ENCODE measurements around the gene GPR27. TPM values are rescaled to one million over a fixed set of nuclear protein-coding genes. Genes with fewer than 3 reads are reported as not detected.

The GPR27 gene
- total and polyA plus RNA-seq, 2 of the 8 experiments (the other 6 are each of a cell fraction or from before 2014, with no cell fraction given): 11.3 to 12.5 TPM

DNA sequence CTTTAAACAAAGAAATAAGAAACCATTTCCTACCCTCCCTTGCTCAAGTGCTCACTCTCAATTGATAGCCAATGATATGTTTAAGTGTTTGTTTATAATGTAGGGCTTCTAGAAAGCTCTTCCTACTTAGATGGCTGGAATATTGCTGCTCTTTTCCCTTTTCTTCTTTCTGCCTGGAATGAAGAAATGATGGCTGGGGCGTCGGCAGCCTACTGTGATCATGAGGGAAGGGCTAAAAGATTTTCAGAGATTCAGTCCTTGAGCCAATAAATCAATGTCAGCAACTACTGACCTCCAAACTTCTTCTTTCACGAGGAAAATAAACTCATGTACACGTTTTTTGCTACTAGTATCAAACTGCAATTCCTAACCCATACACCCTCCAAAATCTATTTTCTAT lies 2.1 kb upstream of the GPR27 start:
- WGBS, 2 experiments (ENCODE audit: extremely low coverage in 1 of 2, insufficient coverage in 1 of 2, insufficient read length in 1 of 2, insufficient replicate concordance in 2 of 2, low coverage in 1 of 2, low lambda C conversion rate in 2 of 2, missing lambda C conversion rate in 1 of 2): 79% methylated on average over 4 of the region's 4 CpGs; no CpG with 5 or more reads in 1 of the 2 experiments
- no peak overlapping the region for H3K27ac ChIP-seq (ENCODE audit: low read depth, low read length)
- peaks cover 15 to 47% (median 39%) of the 10 kb centered on the region in 4 experiments for H3K27me3 ChIP-seq (replicated peaks in 1 of 4; ENCODE audit: control insufficient read depth in 3 of 4, extremely low read depth in 1 of 4, insufficient read depth in 3 of 4, low read length in 3 of 4)
- TF ChIP-seq KDM1A (IDR thresholded peaks at IDR 0.05; ENCODE audit: borderline replicate concordance, low read length) (peak; percentile 67; the same call in 1 of the 2 replicates), RXRA (IDR thresholded peaks at IDR 0.05; ENCODE audit: insufficient read depth, low read depth, low read length) (no peak), GTF2F1 (IDR thresholded peaks at IDR 0.05; ENCODE audit: borderline replicate concordance, low read depth, low read length) (no peak), SP4 (IDR thresholded peaks at IDR 0.05; ENCODE audit: low read length) (no peak), HDAC2 (IDR thresholded peaks at IDR 0.05; ENCODE audit: borderline replicate concordance in 1 of 2, low read depth in 2 of 2, low read length in 2 of 2) (no peak)
- no peak overlapping the region for H2BK20ac ChIP-seq (ENCODE audit: low read length)
- no peaks in the 10 kb centered on the region for H3K9me3 ChIP-seq (ENCODE audit: insufficient read depth in 2 of 2, low read depth in 1 of 2, low read length in 1 of 2)
- H2BK12ac ChIP-seq (ENCODE audit: low read depth, low read length): no peak overlapping the region
- H3K4me2 ChIP-seq (ENCODE audit: insufficient read depth in 1 of 2, low read depth in 2 of 2, low read length in 2 of 2): no peak overlapping the region
- no peak overlapping the region for H3K9ac ChIP-seq (replicated peaks in 1 of 4; ENCODE audit: extremely low read depth in 1 of 4, low read depth in 3 of 4, low read length in 3 of 4)
- FAIRE-seq (no peak), DNase-seq (ENCODE audit: low read depth in 1 of 2, low spot score in 2 of 2) (no peak)
- H2AFZ ChIP-seq (ENCODE audit: low read length): no peak overlapping the region
- ChIA-PET CTCF (ENCODE audit: partially characterized antibody) (interaction anchor here (4.2 kb wide), 1 partner anchor 22 kb away, joined by 16 read pairs; no protein-coding TSS in a partner anchor), POLR2A (ENCODE audit: partially characterized antibody) (no interaction called here)
- no peak overlapping the region for H4K91ac ChIP-seq (replicated peaks; ENCODE audit: insufficient read length, low read length)
- H4K8ac ChIP-seq (ENCODE audit: extremely low read depth, insufficient read depth, low read length): no peak overlapping the region
- no peak overlapping the region for H3K56ac ChIP-seq (replicated peaks; ENCODE audit: insufficient read length, low read depth, low read length)
- no peak overlapping the region for H2BK120ac ChIP-seq (replicated peaks; ENCODE audit: low read depth, low read length)
- no peak overlapping the region for H3K23ac ChIP-seq (ENCODE audit: insufficient read length)
- no peaks in the 10 kb centered on the region for H3K79me1 ChIP-seq (ENCODE audit: low read depth, low read length)
- H3K4me3 ChIP-seq (ENCODE audit: extremely low read depth in 1 of 4, insufficient read depth in 2 of 4, low read depth in 3 of 4, low read length in 4 of 4): no peak overlapping the region
- H3K4me1 ChIP-seq (replicated peaks in 1 of 4; ENCODE audit: control insufficient read depth in 3 of 4, insufficient read depth in 4 of 4, low read length in 3 of 4): peaks cover 0 to 12% (median 5%) of the 10 kb centered on the region in 4 experiments
- H3K23me2 ChIP-seq (ENCODE audit: low read depth, low read length): peaks cover 10% of the 10 kb centered on the region; the same call in 1 of the 2 replicates
- no peak overlapping the region for H2AK5ac ChIP-seq (ENCODE audit: low read depth, low read length)
- no peak overlapping the region for H2BK15ac ChIP-seq (ENCODE audit: low read length)
- no peaks in the 10 kb centered on the region for H3K36me3 ChIP-seq (ENCODE audit: control insufficient read depth in 2 of 4, insufficient read depth in 4 of 4, low read length in 3 of 4)
- no peak overlapping the region for H4K5ac ChIP-seq (ENCODE audit: insufficient read length, low read depth, low read length)
- no peak overlapping the region for H2BK5ac ChIP-seq (ENCODE audit: low read depth, low read length)
- no peaks in the 10 kb centered on the region for H4K20me1 ChIP-seq (replicated peaks in 1 of 2; ENCODE audit: control insufficient read depth in 1 of 2, insufficient read depth in 2 of 2, low read length in 2 of 2)
- no peaks in the 10 kb centered on the region for H3K79me2 ChIP-seq (ENCODE audit: control insufficient read depth in 1 of 2, insufficient read depth in 2 of 2, low read length in 2 of 2)
- H3K18ac ChIP-seq (ENCODE audit: extremely low read depth, low read length): no peak overlapping the region
- no peak overlapping the region for H3K14ac ChIP-seq (ENCODE audit: insufficient read length)
- H3K4ac ChIP-seq (replicated peaks; ENCODE audit: insufficient read length, low read depth, low read length): no peak overlapping the region

All from H1 (cell line).